PC-3 (cell line): Measurements from ENCODE around the gene POSTN. TPM values are rescaled to one million over a fixed set of nuclear protein-coding genes. Genes with fewer than 3 reads are reported as not detected.

Experiments used
- ATAC-seq: fragments of 200-7000 bp; cut with Tn5 transposase; 2 replicates; pipeline ENCODE4 v1.9.1; 2020; ENCODE audit warnings: mild to moderate bottlenecking, moderate library complexity
- BruUV-seq: library from RNA; stranded (reverse); fragments of 400-500 nt; replicated peaks from 2 replicates; lab custom pipeline; 2021; lab: Mats Ljungman, UMichigan
- CTCF ChIA-PET: fragments of 300-600 bp; sonication (Branson Sonifier 250); formaldehyde crosslinking; loops from one replicate; lab custom pipeline; 2022; ENCODE audit warnings: antibody characterized with exemption; lab: Charles Lee
- POLR2A ChIA-PET: fragments of 300-600 bp; sonication (Branson Sonifier 250); formaldehyde crosslinking; loops from one replicate; lab custom pipeline; 2022; ENCODE audit warnings: antibody characterized with exemption; ENCODE audit not compliant: unreplicated experiment; lab: Charles Lee
- DNase-seq: peaks from one replicate; pipeline ENCODE4 v3.0.0-alpha.2; 2015
- H2AFZ ChIP-seq: fragments of 300-600 bp; sonication (generic); 2 replicates; pipeline ENCODE4 v1.6.0; 2016; ENCODE audit warnings: antibody characterized with exemption, low read length
- H3F3A ChIP-seq: fragments of 300-600 bp; sonication (generic); one replicate; pipeline ENCODE4 v1.6.0; 2017; ENCODE audit warnings: antibody characterized with exemption, low read length, control low read depth, mild to moderate bottlenecking; ENCODE audit not compliant: unreplicated experiment
- H3K27ac ChIP-seq: fragments of 300-600 bp; sonication (generic); 2 replicates; pipeline ENCODE4 v1.5.1; 2016; ENCODE audit warnings: mild to moderate bottlenecking, low read length
- H3K27me3 ChIP-seq: fragments of 300-600 bp; sonication (generic); 2 replicates; pipeline ENCODE4 v1.6.1; 2016; ENCODE audit warnings: low read length, mixed read lengths
- H3K36me3 ChIP-seq: fragments of 300-600 bp; sonication (generic); 2 replicates; pipeline ENCODE4 v1.6.1; 2016; ENCODE audit warnings: low read depth, mixed run types, low read length, mixed read lengths
- H3K4me1 ChIP-seq: fragments of 300-600 bp; sonication (generic); 2 replicates; pipeline ENCODE4 v1.5.1; 2016; ENCODE audit warnings: low read length; ENCODE audit not compliant: insufficient read depth
- H3K4me2 ChIP-seq: fragments of 300-600 bp; sonication (generic); 2 replicates; pipeline ENCODE4 v1.6.0; 2016; ENCODE audit warnings: low read length
- H3K4me3 ChIP-seq: fragments of 300-600 bp; sonication (generic); 2 replicates; pipeline ENCODE4 v1.5.1; 2016; ENCODE audit warnings: mild to moderate bottlenecking, low read length, mixed read lengths
- H3K79me2 ChIP-seq: fragments of 300-600 bp; sonication (generic); 2 replicates; pipeline ENCODE4 v1.6.1; 2017; ENCODE audit warnings: low read length, mixed read lengths
- H3K9ac ChIP-seq: fragments of 300-600 bp; sonication (generic); 2 replicates; pipeline ENCODE4 v1.6.0; 2016; ENCODE audit warnings: mild to moderate bottlenecking, low read length
- H3K9me2 ChIP-seq: fragments of 300-600 bp; sonication (generic); replicated peaks from 2 replicates; pipeline ENCODE4 v1.6.1; 2016; ENCODE audit warnings: mixed run types, low read length, mixed read lengths
- H3K9me3 ChIP-seq: fragments of 300-600 bp; sonication (generic); 2 replicates; pipeline ENCODE4 v1.6.1; 2016; ENCODE audit warnings: low read length, mixed read lengths
- H4K20me1 ChIP-seq: fragments of 300-600 bp; sonication (generic); 2 replicates; pipeline ENCODE4 v1.6.1; 2016; ENCODE audit warnings: low read length, mixed read lengths
- CTCF ChIP-seq: fragments of 300-600 bp; sonication (generic); conservative IDR thresholded peaks from 2 replicates; pipeline ENCODE4 v1.5.1; 2017; ENCODE audit warnings: antibody characterized with exemption, low read depth, mild to moderate bottlenecking, low read length
- EZH2 ChIP-seq: fragments of 300-600 bp; sonication (generic); IDR thresholded peaks from one replicate; pipeline ENCODE4 v1.6.1; 2017; ENCODE audit warnings: antibody characterized with exemption, mild to moderate bottlenecking, low read length; ENCODE audit not compliant: unreplicated experiment
- EZH2phosphoT487 ChIP-seq: fragments of 300-600 bp; sonication (generic); IDR thresholded peaks from 2 replicates; pipeline ENCODE4 v1.6.1; 2018; ENCODE audit warnings: mild to moderate bottlenecking, antibody characterized with exemption, low read length, borderline replicate concordance
- intact Hi-C: fragments of 100-400 bp; cut with micrococcal nuclease; formaldehyde crosslinking; loops from 2 replicates; pipeline ENCODE4 v1.9.0; 2023
- total RNA-seq: library from RNA; depleted of rRNA; stranded (reverse); fragments of >200 nt; gene quantifications from 2 replicates; pipeline ENCODE4 v1.2.3, GENCODE V29; 2014

POSTN gene
- total RNA-seq, 1 experiment from 2014 or later, result not detected

GRCh38 chr13:37613236-37613635 is 14.7 kb upstream of the POSTN start:
- H3K79me2 ChIP-seq, result no peaks in the 10 kb centered on the region
- peaks cover 4% of the 10 kb centered on the region; the same call in 1 of the 2 replicates for H3K4me1 ChIP-seq
- CTCF ChIA-PET, result no interaction called here
- no TSS peak for BruUV-seq
- no peak overlapping the region for H3K27ac ChIP-seq
- TF ChIP-seq EZH2, result no peak
- no peak for TF ChIP-seq EZH2phosphoT487
- no peak for TF ChIP-seq CTCF
- DNase-seq, result no peak
- H3K9me2 ChIP-seq, result no peaks in the 10 kb centered on the region
- no peak overlapping the region for H3K4me2 ChIP-seq
- no peak overlapping the region for H3K4me3 ChIP-seq
- intact Hi-C loops, result no loop called here
- no peaks in the 10 kb centered on the region for H4K20me1 ChIP-seq
- H3F3A ChIP-seq, result no peaks in the 10 kb centered on the region
- peaks cover 28% of the 10 kb centered on the region; the same call in 1 of the 2 replicates for H3K27me3 ChIP-seq
- POLR2A ChIA-PET, result no interaction called here
- H3K9me3 ChIP-seq, result no peaks in the 10 kb centered on the region
- no peak for ATAC-seq
- H3K36me3 ChIP-seq, result no peaks in the 10 kb centered on the region
- no peak overlapping the region for H2AFZ ChIP-seq
- no peak overlapping the region for H3K9ac ChIP-seq

- CTCF ChIA-PET, result no interaction called here
- POLR2A ChIA-PET, result interaction anchor here (0.6 kb wide), 1 partner anchor 77 kb away, joined by 3 read pairs; no protein-coding TSS in a partner anchor
- Histone ChIP-seq H2AFZ (no peak overlapping the region), H3K27ac (no peak overlapping the region), H3K9ac (no peak overlapping the region), H3K4me1 (no peaks in the 10 kb centered on the region), H4K20me1 (no peaks in the 10 kb centered on the region), H3K27me3 (peaks cover 43% of the 10 kb centered on the region; the same call in 1 of the 2 replicates), H3F3A (no peaks in the 10 kb centered on the region), H3K79me2 (no peaks in the 10 kb centered on the region), H3K4me2 (no peak overlapping the region), H3K4me3 (no peak overlapping the region), H3K9me3 (no peaks in the 10 kb centered on the region), H3K36me3 (no peaks in the 10 kb centered on the region), H3K9me2 (no peaks in the 10 kb centered on the region)
- peak; percentile 10 for DNase-seq
- TF ChIP-seq EZH2 (no peak), CTCF (peak; percentile 49)
- intact Hi-C loops, result no loop called here
- BruUV-seq, result no TSS peak
- ATAC-seq, result no peak
These were observed 10.3 kb upstream of the POSTN start for GRCh38 chr13:37608750-37609339.

GRCh38 chr13:37602733-37603381 is 4.3 kb upstream of the POSTN start:
- no peak overlapping the region for H2AFZ ChIP-seq
- H3K9me3 ChIP-seq, result no peaks in the 10 kb centered on the region
- no peaks in the 10 kb centered on the region for H3F3A ChIP-seq
- ChIA-PET POLR2A (no interaction called here), CTCF (no interaction called here)
- ATAC-seq (peak; percentile 42; the same call in 1 of the 2 replicates), DNase-seq (peak; percentile 6)
- TF ChIP-seq EZH2 (no peak), EZH2phosphoT487 (no peak), CTCF (peak; percentile 58)
- H3K4me3 ChIP-seq, result no peak overlapping the region
- intact Hi-C loops, result loop anchor here (1.0 kb wide), 2 partner anchors 494 to 529 kb away; no protein-coding TSS in a partner anchor
- H3K9ac ChIP-seq, result no peak overlapping the region
- no peaks in the 10 kb centered on the region for H3K9me2 ChIP-seq
- BruUV-seq, result no TSS peak
- peaks cover 40% of the 10 kb centered on the region for H3K27me3 ChIP-seq
- H3K4me2 ChIP-seq, result no peak overlapping the region
- no peaks in the 10 kb centered on the region for H4K20me1 ChIP-seq
- H3K27ac ChIP-seq, result no peak overlapping the region
- H3K36me3 ChIP-seq, result no peaks in the 10 kb centered on the region
- no peaks in the 10 kb centered on the region for H3K4me1 ChIP-seq
- H3K79me2 ChIP-seq, result no peaks in the 10 kb centered on the region
